Fibroblast of upper back skin (primary cell): Measurements from ENCODE around the gene GRK5.
A peak's percentile ranks its signal among the peaks of the same experiment; 100 is the strongest.
"Not testable (repeated sequence)": the region's sequence is repeated elsewhere in the genome, so short reads cannot be mapped to it uniquely, and the experiment has no call there.

Experiments
- DNase-seq: peaks from one replicate; pipeline ENCODE4 v3.0.0-alpha.2; 2013

GRK5 gene

GRCh38 chr10:119252470-119253151 lies 45.2 kb downstream of the GRK5 start:
- DNase-seq, result no peak

GRCh38 chr10:119253433-119254174 lies 46.2 kb downstream of the GRK5 start:
- peak; percentile 94 for DNase-seq

- no peak for DNase-seq
Measured at GRCh38 chr10:119254335-119254734, 47.0 kb downstream of the GRK5 start.

- DNase-seq, result no peak
Measured at GRCh38 chr10:119256030-119256429, 48.7 kb downstream of the GRK5 start.

GRCh38 chr10:119256897-119257296 lies 49.5 kb downstream of the GRK5 start:
- no peak for DNase-seq

GRCh38 chr10:119257899-119258419 lies 50.6 kb downstream of the GRK5 start:
- DNase-seq, result no peak

DNA sequence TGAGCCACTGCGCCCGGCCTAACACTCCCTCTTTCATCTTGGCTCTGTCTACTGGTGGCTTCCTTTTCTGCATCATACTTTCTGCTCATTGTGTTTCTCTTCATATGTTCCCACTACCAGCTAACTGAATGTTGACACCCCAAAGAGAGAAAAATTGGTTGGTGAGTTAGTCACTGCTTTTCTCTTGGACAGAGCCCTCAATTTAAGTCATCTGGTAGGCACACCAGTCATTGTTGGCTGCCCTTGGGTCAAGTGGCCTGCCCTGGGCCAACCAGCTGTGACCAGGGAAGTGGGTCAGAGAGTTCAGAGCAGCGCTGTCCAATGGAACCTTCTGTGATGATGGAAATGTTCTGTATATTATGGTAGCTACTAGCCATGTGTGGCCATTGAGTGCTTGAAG lies 52.0 kb downstream of the GRK5 start:
- DNase-seq, result no peak

DNA sequence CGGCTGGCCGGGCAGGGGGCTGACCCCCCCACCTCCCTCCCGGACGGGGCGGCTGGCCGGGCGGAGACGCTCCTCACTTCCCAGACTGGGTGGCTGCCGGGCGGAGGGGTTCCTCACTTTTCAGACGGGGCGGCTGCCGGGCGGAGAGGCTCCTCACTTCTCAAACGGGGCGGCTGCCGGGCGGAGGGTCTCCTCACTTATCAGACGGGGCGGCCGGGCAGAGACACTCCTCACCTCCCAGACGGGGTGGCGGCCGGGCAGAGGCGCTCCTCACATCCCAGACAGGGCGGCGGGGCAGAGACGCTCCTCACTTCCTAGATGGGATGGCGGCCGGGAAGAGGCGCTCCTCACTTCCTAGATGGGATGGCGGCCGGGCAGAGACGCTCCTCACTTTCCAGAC lies 53.6 kb downstream of the GRK5 start:
- not testable (repeated sequence) for DNase-seq

- no peak for DNase-seq
Measured at GRCh38 chr10:119263951-119264617, 56.7 kb downstream of the GRK5 start.

DNA sequence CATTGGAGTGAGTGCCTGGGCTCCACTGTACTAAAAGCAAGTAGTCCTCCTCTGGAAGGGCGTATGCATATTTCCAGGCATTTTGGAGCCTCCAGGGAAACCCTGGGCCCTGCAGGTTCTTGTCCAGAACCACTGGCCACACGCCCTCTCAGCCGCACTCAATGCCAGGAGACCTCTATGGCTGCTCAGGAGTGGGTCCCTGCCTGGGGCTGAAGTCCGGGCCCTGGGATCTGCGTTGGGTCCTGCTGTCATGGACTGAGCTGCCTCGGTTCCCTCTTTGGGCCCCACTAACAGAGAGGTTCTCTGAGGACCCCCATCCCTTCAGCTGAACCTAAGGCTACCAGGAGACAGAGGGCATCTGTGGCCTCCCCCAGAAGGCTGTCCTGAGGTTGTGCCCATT lies 58.3 kb downstream of the GRK5 start:
- no peak for DNase-seq

DNA sequence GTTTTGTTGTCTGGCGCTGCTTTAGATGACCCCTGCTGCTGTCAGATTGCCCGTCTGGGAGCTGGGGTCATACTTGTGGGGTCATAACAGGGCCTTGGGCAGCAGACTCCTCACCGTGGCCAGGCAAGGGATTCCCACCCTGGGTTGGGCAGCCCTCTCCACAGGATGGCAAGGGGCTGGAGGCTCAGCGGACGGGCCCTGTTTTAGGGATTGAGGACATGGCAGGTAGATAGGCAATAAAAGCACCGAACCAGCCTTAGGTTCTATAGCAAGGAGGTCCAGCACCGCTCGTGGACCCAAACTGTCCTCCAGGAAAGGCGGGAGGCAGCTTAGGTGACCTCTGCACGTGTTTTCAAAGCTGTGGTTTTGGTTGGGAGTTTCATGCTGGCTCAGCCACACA lies 60.0 kb downstream of the GRK5 start:
- DNase-seq, result no peak

- no peak for DNase-seq
Measured at GRCh38 chr10:119268428-119268827, 61.1 kb downstream of the GRK5 start.

GRCh38 chr10:119268871-119269506 lies 61.6 kb downstream of the GRK5 start:
- DNase-seq, result no peak

DNA sequence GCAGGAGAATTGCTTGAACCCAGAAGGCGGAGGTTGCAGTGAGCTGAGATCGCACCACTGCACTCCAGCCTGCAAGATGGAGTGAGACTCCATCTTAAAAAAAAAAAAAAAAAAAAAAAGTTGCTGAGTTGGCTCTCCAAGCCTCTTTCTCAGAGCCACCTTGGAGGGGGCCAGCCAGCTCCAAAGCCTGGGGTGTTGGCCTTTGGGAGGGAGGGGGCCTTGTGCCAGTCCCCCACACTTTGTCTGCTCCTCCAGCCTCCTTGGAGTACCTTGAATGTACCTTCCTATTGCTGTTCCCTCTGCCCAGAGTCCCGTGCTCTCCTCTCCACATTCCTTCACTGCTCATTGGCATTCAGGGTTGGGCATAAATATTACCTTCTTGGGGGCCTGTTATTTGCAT lies 62.4 kb downstream of the GRK5 start:
- no peak for DNase-seq

GRCh38 chr10:119270762-119271366 lies 63.5 kb downstream of the GRK5 start:
- DNase-seq, result no peak

DNA sequence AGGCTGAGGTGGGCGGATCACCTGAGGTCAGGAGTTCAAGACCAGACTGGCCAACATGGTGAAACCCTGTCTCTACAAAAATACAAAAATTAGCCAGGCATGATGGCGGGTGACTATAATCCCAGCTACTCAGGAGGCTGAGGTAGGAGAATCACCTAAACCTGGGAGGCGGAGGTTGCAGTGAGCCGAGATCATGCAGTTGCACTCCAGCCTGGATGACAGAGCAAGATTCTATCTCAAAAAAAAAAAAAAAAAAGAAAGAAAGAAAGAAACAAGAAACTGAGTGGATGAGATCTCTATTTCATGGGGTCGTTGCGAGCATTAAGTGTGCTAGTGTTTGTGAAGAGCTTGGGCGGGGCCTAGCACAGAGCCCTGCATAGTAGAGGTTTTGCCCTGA lies 65.0 kb downstream of the GRK5 start:
- DNase-seq, result not testable (repeated sequence)

DNA sequence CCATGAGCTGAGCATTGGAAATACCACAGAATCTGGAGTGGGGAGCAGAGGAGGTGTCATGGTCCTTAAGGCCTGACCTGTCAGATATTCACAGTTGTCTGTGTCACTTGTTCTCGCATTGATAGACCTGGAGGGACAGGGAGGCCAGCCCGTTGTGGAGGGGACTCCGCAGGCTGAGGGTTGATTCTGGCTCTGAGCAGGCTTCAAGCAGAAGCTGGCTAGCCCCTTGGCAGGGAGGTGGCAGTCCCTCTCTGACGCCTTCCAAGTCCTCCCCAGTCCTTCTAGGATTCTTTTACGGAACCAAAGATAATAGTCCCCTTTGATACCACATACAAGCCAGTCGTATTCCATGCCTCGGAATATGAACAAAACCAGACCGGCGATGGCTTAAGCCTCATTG lies 65.4 kb downstream of the GRK5 start:
- no peak for DNase-seq

DNA sequence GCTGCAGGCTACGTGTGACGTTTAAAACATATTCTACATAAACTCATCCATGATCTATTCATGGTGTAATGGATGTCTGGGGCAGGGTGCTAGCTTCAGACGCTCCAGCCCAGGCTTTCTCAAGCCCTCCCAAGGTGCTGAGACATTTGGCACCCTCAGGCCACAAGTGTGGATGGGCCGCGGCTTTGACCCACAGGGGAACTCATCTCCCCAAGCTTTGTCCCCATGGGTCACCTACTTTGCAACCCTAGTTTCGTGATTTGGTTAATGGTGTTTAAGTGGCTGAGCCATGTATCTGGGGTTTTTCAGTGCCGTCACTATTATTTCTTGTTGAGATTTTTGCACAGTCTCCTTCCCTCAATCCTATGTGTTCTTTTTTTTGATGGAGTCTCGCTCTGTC lies 66.0 kb downstream of the GRK5 start:
- no peak for DNase-seq

DNA sequence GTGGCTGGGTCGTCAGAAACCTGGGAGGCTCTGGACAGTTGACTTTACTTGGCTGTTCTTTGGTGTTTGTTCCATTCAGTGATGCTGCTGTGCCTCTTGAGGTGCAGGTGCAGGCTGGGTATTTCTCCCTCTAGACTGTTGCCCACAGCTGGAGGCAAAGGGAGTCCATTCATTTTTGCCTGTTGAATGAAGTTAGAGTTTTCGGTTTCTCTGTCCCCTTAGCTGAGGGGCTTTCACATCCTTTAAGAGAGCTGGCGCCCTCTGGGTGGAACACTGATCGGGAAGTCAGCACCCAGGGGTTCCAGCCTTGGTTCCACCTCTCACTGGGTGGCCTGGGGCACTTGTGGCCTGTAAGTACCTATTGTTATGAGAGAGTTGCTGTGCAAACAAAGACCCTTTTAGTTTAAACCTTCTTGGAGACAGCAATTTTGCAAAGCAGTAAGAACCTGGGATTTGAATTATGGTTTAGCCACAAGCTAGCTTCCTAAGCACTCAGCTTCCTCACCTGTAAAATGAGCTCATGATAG lies 67.2 kb downstream of the GRK5 start:
- no peak for DNase-seq

- DNase-seq, result no peak
Measured at GRCh38 chr10:119275085-119275484, 67.7 kb downstream of the GRK5 start.

DNA sequence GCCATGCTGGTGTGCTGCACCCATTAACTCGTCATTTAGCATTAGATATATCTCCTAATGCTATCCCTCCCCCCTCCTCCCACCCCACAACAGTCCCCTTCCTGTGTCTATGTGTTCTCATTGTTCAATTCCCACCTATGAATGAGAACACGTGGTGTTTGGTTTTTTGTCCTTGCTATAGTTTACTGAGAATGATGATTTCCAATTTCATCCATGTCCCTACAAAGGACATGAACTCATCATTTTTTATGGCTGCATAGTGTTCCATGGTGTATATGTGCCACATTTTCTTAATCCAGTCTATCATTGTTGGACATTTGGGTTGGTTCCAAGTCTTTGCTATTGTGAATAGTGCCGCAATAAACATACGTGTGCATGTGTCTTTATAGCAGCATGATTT lies 68.8 kb downstream of the GRK5 start:
- DNase-seq, result not testable (repeated sequence)

DNA sequence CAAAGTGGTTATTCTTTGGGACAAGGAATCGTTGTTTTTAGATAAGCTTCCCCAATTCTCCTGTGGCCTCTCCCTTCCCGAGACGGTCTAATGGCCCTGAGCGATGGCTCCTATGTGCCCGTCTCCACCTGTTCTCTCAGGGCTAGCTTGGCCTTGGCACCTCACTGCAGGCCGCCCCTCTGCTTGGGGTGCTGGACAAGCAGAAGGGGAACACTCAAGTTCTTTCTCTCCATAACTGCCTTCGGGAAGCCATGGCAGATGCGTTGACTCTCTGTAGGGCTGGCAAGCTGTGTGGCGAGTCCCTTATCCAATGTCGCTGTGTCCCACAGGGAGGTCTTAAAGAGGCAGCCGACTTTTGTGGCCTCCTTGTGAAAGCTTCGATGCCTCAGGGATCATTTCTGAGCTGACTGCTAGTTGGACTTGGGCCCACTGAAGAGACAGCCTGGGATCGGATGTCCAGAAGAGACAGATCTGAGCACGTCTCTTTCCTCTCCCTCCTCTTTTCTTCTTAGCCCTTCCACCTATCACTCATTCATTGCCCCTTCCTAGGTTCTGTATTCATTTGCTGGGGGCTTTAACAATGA lies 70.8 kb downstream of the GRK5 start:
- no peak for DNase-seq
